OCI-LY7 (cell line): ENCODE results near the gene DNAJB14. TPM values are rescaled to one million over a fixed set of nuclear protein-coding genes. Genes with fewer than 3 reads are reported as not detected.

Experiments
- BruUV-seq: library from RNA; stranded (reverse); fragments of 400-500 nt; replicated peaks from 2 replicates; lab custom pipeline; 2021; lab: Mats Ljungman, UMichigan
- CTCF ChIA-PET: fragments of 300-600 bp; sonication (Branson Sonifier 250); formaldehyde crosslinking; loops from one replicate; lab custom pipeline; 2022; ENCODE audit warnings: antibody characterized with exemption; ENCODE audit not compliant: unreplicated experiment; lab: Charles Lee
- POLR2A ChIA-PET: fragments of 300-600 bp; sonication (Branson Sonifier 250); formaldehyde crosslinking; loops from one replicate; lab custom pipeline; 2022; ENCODE audit warnings: antibody characterized with exemption; lab: Charles Lee
- DNase-seq: peaks from one replicate; pipeline ENCODE4 v3.0.0-alpha.2; 2015; ENCODE audit warnings: low spot score
- H2AFZ ChIP-seq: fragments of 200-600 bp; sonication (generic), shearing (Covaris generic); 2 replicates; pipeline ENCODE4 v1.6.1; 2014; ENCODE audit warnings: mild to moderate bottlenecking, antibody characterized with exemption, low read length, moderate library complexity
- H3K27ac ChIP-seq: fragments of 200-600 bp; sonication (generic); 2 replicates; pipeline ENCODE4 v1.5.1; 2014; ENCODE audit warnings: mixed run types, low read depth, mild to moderate bottlenecking, moderate library complexity, low read length, inconsistent platforms; ENCODE audit not compliant: poor library complexity, severe bottlenecking
- H3K36me3 ChIP-seq: fragments of 200-600 bp; sonication (generic); 2 replicates; pipeline ENCODE4 v1.6.1; 2014; ENCODE audit warnings: mild to moderate bottlenecking, antibody characterized with exemption, low read length, moderate library complexity, mixed read lengths; ENCODE audit not compliant: insufficient read depth
- H3K4me1 ChIP-seq: fragments of 200-600 bp; sonication (generic); 2 replicates; pipeline ENCODE4 v1.5.1; 2014; ENCODE audit warnings: mild to moderate bottlenecking, low read length; ENCODE audit not compliant: insufficient read depth, poor library complexity, severe bottlenecking
- H3K4me2 ChIP-seq: fragments of 200-600 bp; sonication (generic); 2 replicates; pipeline ENCODE4 v1.6.1; 2014; ENCODE audit warnings: mild to moderate bottlenecking, low read length
- H3K4me3 ChIP-seq: fragments of 200-600 bp; sonication (generic); 2 replicates; pipeline ENCODE4 v1.5.1; 2014; ENCODE audit warnings: mild to moderate bottlenecking, low read depth, low read length; ENCODE audit not compliant: poor library complexity, severe bottlenecking
- H3K79me2 ChIP-seq: fragments of 200-600 bp; sonication (generic); 2 replicates; pipeline ENCODE4 v1.6.1; 2016; ENCODE audit warnings: low read depth, mild to moderate bottlenecking, low read length, moderate library complexity, mixed read lengths; ENCODE audit not compliant: insufficient read depth
- H3K9me2 ChIP-seq: fragments of 200-600 bp; sonication (generic); 2 replicates; pipeline ENCODE4 v1.6.1; 2016; ENCODE audit warnings: mild to moderate bottlenecking, low read length, mixed read lengths; ENCODE audit not compliant: insufficient read depth
- H3K9me3 ChIP-seq: fragments of 200-600 bp; sonication (generic); 2 replicates; pipeline ENCODE4 v1.6.1; 2014; ENCODE audit warnings: mild to moderate bottlenecking, mixed run types, low read length, mixed read lengths
- H4K20me1 ChIP-seq: fragments of 200-600 bp; sonication (generic); 2 replicates; pipeline ENCODE4 v1.6.1; 2014; ENCODE audit warnings: mild to moderate bottlenecking, antibody characterized with exemption, low read length, moderate library complexity, mixed read lengths; ENCODE audit not compliant: insufficient read depth
- CTCF ChIP-seq: fragments of 200-600 bp; sonication (generic); conservative IDR thresholded peaks from 2 replicates; pipeline ENCODE4 v1.5.1; 2014; ENCODE audit warnings: mild to moderate bottlenecking, antibody characterized with exemption, low read length, moderate library complexity, mixed read lengths
- EZH2phosphoT487 ChIP-seq: fragments of 200-600 bp; sonication (generic); IDR thresholded peaks from 2 replicates; pipeline ENCODE4 v1.6.1; 2018; ENCODE audit warnings: low read depth, borderline replicate concordance, mild to moderate bottlenecking, mixed run types, antibody characterized with exemption, low read length, moderate library complexity, mixed read lengths
- intact Hi-C: fragments of 100-400 bp; cut with micrococcal nuclease; formaldehyde crosslinking; loops from one replicate; pipeline ENCODE4 v1.10.0; 2022; ENCODE audit not compliant: unreplicated experiment
- total RNA-seq, 2 experiments: library from RNA; depleted of rRNA in 1 of 2; stranded (reverse); fragments of >200 nt in 1 of 2; shearing (Covaris generic) in 1 of 2; gene quantifications; 2 replicates each; pipeline ENCODE4 v1.2.3, GENCODE V29; 2014 to 2022

Gene DNAJB14
- total RNA-seq, 2 experiments from 2014 or later = 13.3 to 44.9 TPM

- no peaks in the 10 kb centered on the region for H3K79me2 ChIP-seq
- no peak overlapping the region for H3K4me3 ChIP-seq
- no peaks in the 10 kb centered on the region for H3K9me2 ChIP-seq
- H3K9me3 ChIP-seq = no peaks in the 10 kb centered on the region
- no TSS peak for BruUV-seq
- H3K36me3 ChIP-seq = no peaks in the 10 kb centered on the region
- intact Hi-C loops = no loop called here
- no peaks in the 10 kb centered on the region for H4K20me1 ChIP-seq
- no peak overlapping the region for H3K4me2 ChIP-seq
- TF ChIP-seq EZH2phosphoT487 = no peak
- ChIA-PET POLR2A (no interaction called here), CTCF (no interaction called here)
- no peaks in the 10 kb centered on the region for H3K4me1 ChIP-seq
- no peak overlapping the region for H3K27ac ChIP-seq
- no peak for DNase-seq
- no peak overlapping the region for H2AFZ ChIP-seq
Measured at GRCh38 chr4:99966692-99967091, 20.3 kb upstream of the DNAJB14 start.

GRCh38 chr4:99965674-99966350 lies 19.4 kb upstream of the DNAJB14 start:
- Histone ChIP-seq H3K4me1 (no peaks in the 10 kb centered on the region), H3K4me2 (no peak overlapping the region), H3K36me3 (no peaks in the 10 kb centered on the region), H3K27ac (no peak overlapping the region), H3K4me3 (no peak overlapping the region), H4K20me1 (no peaks in the 10 kb centered on the region), H3K9me3 (no peaks in the 10 kb centered on the region), H3K79me2 (no peaks in the 10 kb centered on the region), H3K9me2 (no peaks in the 10 kb centered on the region), H2AFZ (no peak overlapping the region)
- DNase-seq = no peak
- CTCF ChIA-PET = no interaction called here
- POLR2A ChIA-PET = interaction anchor here (0.6 kb wide), 2 partner anchors 14 to 1092 kb away, joined by 3 read pairs; no protein-coding TSS in a partner anchor
- TF ChIP-seq EZH2phosphoT487 = no peak
- no peak for TF ChIP-seq CTCF
- intact Hi-C loops = no loop called here
- no TSS peak for BruUV-seq

- no peaks in the 10 kb centered on the region for H3K4me1 ChIP-seq
- H2AFZ ChIP-seq = no peak overlapping the region
- POLR2A ChIA-PET = no interaction called here
- intact Hi-C loops = no loop called here
- no peaks in the 10 kb centered on the region for H4K20me1 ChIP-seq
- H3K36me3 ChIP-seq = no peaks in the 10 kb centered on the region
- no peak overlapping the region for H3K27ac ChIP-seq
- no peaks in the 10 kb centered on the region for H3K9me2 ChIP-seq
- no peaks in the 10 kb centered on the region for H3K9me3 ChIP-seq
- H3K4me2 ChIP-seq = no peak overlapping the region
- CTCF ChIA-PET = no interaction called here
- no peaks in the 10 kb centered on the region for H3K79me2 ChIP-seq
- BruUV-seq = no TSS peak
- H3K4me3 ChIP-seq = no peak overlapping the region
- DNase-seq = no peak
- no peak for TF ChIP-seq CTCF
- no peak for TF ChIP-seq EZH2phosphoT487
Measured at GRCh38 chr4:99965173-99965572, 18.8 kb upstream of the DNAJB14 start.
